PC-3 (cell line): ENCODE measurements around the gene GSG1L. TPM values are rescaled to one million over a fixed set of nuclear protein-coding genes. Genes with fewer than 3 reads are reported as not detected.

Source experiments
- ATAC-seq: fragments of 200-7000 bp; cut with Tn5 transposase; 2 replicates; pipeline ENCODE4 v1.9.1; 2020; ENCODE audit warnings: mild to moderate bottlenecking, moderate library complexity
- BruUV-seq: library from RNA; stranded (reverse); fragments of 400-500 nt; replicated peaks from 2 replicates; lab custom pipeline; 2021; lab: Mats Ljungman, UMichigan
- CTCF ChIA-PET: fragments of 300-600 bp; sonication (Branson Sonifier 250); formaldehyde crosslinking; loops from one replicate; lab custom pipeline; 2022; ENCODE audit warnings: antibody characterized with exemption; lab: Charles Lee
- POLR2A ChIA-PET: fragments of 300-600 bp; sonication (Branson Sonifier 250); formaldehyde crosslinking; loops from one replicate; lab custom pipeline; 2022; ENCODE audit warnings: antibody characterized with exemption; ENCODE audit not compliant: unreplicated experiment; lab: Charles Lee
- DNase-seq: peaks from one replicate; pipeline ENCODE4 v3.0.0-alpha.2; 2015
- H2AFZ ChIP-seq: fragments of 300-600 bp; sonication (generic); 2 replicates; pipeline ENCODE4 v1.6.0; 2016; ENCODE audit warnings: antibody characterized with exemption, low read length
- H3F3A ChIP-seq: fragments of 300-600 bp; sonication (generic); one replicate; pipeline ENCODE4 v1.6.0; 2017; ENCODE audit warnings: antibody characterized with exemption, low read length, control low read depth, mild to moderate bottlenecking; ENCODE audit not compliant: unreplicated experiment
- H3K27ac ChIP-seq: fragments of 300-600 bp; sonication (generic); 2 replicates; pipeline ENCODE4 v1.5.1; 2016; ENCODE audit warnings: mild to moderate bottlenecking, low read length
- H3K27me3 ChIP-seq: fragments of 300-600 bp; sonication (generic); 2 replicates; pipeline ENCODE4 v1.6.1; 2016; ENCODE audit warnings: low read length, mixed read lengths
- H3K36me3 ChIP-seq: fragments of 300-600 bp; sonication (generic); 2 replicates; pipeline ENCODE4 v1.6.1; 2016; ENCODE audit warnings: low read depth, mixed run types, low read length, mixed read lengths
- H3K4me1 ChIP-seq: fragments of 300-600 bp; sonication (generic); 2 replicates; pipeline ENCODE4 v1.5.1; 2016; ENCODE audit warnings: low read length; ENCODE audit not compliant: insufficient read depth
- H3K4me2 ChIP-seq: fragments of 300-600 bp; sonication (generic); 2 replicates; pipeline ENCODE4 v1.6.0; 2016; ENCODE audit warnings: low read length
- H3K4me3 ChIP-seq: fragments of 300-600 bp; sonication (generic); 2 replicates; pipeline ENCODE4 v1.5.1; 2016; ENCODE audit warnings: mild to moderate bottlenecking, low read length, mixed read lengths
- H3K79me2 ChIP-seq: fragments of 300-600 bp; sonication (generic); 2 replicates; pipeline ENCODE4 v1.6.1; 2017; ENCODE audit warnings: low read length, mixed read lengths
- H3K9ac ChIP-seq: fragments of 300-600 bp; sonication (generic); 2 replicates; pipeline ENCODE4 v1.6.0; 2016; ENCODE audit warnings: mild to moderate bottlenecking, low read length
- H3K9me2 ChIP-seq: fragments of 300-600 bp; sonication (generic); replicated peaks from 2 replicates; pipeline ENCODE4 v1.6.1; 2016; ENCODE audit warnings: mixed run types, low read length, mixed read lengths
- H3K9me3 ChIP-seq: fragments of 300-600 bp; sonication (generic); 2 replicates; pipeline ENCODE4 v1.6.1; 2016; ENCODE audit warnings: low read length, mixed read lengths
- H4K20me1 ChIP-seq: fragments of 300-600 bp; sonication (generic); 2 replicates; pipeline ENCODE4 v1.6.1; 2016; ENCODE audit warnings: low read length, mixed read lengths
- EZH2 ChIP-seq: fragments of 300-600 bp; sonication (generic); IDR thresholded peaks from one replicate; pipeline ENCODE4 v1.6.1; 2017; ENCODE audit warnings: antibody characterized with exemption, mild to moderate bottlenecking, low read length; ENCODE audit not compliant: unreplicated experiment
- EZH2phosphoT487 ChIP-seq: fragments of 300-600 bp; sonication (generic); IDR thresholded peaks from 2 replicates; pipeline ENCODE4 v1.6.1; 2018; ENCODE audit warnings: mild to moderate bottlenecking, antibody characterized with exemption, low read length, borderline replicate concordance
- intact Hi-C: fragments of 100-400 bp; cut with micrococcal nuclease; formaldehyde crosslinking; loops from 2 replicates; pipeline ENCODE4 v1.9.0; 2023
- total RNA-seq: library from RNA; depleted of rRNA; stranded (reverse); fragments of >200 nt; gene quantifications from 2 replicates; pipeline ENCODE4 v1.2.3, GENCODE V29; 2014
- TF ChIP-seq, protein P1 (sequence below): fragments of 300-600 bp; sonication (generic); conservative IDR thresholded peaks from 2 replicates; pipeline ENCODE4 v1.5.1; 2017; ENCODE audit warnings: antibody characterized with exemption, low read depth, mild to moderate bottlenecking, low read length

Gene GSG1L
- total RNA-seq, 1 experiment from 2014 or later = not detected

DNA sequence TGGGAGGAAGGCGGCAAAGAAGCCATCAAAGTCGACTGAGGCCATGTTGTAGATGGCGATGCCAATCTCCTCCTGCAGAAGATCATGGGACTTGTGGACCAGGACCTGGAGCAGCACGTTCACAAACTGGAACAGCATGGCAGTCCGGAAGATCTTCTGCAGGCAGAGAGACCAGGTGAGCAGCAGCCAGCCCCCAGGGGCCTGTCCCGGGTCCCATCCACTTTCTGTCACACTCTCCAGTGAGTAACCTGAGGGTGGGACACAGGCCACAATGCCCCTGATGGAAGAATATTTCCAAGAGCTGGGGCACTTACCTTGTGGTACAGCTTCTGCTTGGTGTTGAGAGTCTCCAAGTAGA is 38.0 kb upstream of the GSG1L start:
- no peak overlapping the region for H3K9ac ChIP-seq
- ChIA-PET CTCF (no interaction called here), POLR2A (no interaction called here)
- no peak overlapping the region for H2AFZ ChIP-seq
- intact Hi-C loops = no loop called here
- no TSS peak for BruUV-seq
- no peak overlapping the region for H3K27ac ChIP-seq
- DNase-seq (no peak), ATAC-seq (no peak)
- H3K9me3 ChIP-seq = no peaks in the 10 kb centered on the region
- H4K20me1 ChIP-seq = no peaks in the 10 kb centered on the region
- H3K36me3 ChIP-seq = peaks cover 37% of the 10 kb centered on the region
- H3K4me1 ChIP-seq = no peaks in the 10 kb centered on the region
- H3K4me2 ChIP-seq = no peak overlapping the region
- H3F3A ChIP-seq = no peaks in the 10 kb centered on the region
- no peaks in the 10 kb centered on the region for H3K9me2 ChIP-seq
- H3K4me3 ChIP-seq = no peak overlapping the region
- no peaks in the 10 kb centered on the region for H3K79me2 ChIP-seq
- TF ChIP-seq, protein P1, sequence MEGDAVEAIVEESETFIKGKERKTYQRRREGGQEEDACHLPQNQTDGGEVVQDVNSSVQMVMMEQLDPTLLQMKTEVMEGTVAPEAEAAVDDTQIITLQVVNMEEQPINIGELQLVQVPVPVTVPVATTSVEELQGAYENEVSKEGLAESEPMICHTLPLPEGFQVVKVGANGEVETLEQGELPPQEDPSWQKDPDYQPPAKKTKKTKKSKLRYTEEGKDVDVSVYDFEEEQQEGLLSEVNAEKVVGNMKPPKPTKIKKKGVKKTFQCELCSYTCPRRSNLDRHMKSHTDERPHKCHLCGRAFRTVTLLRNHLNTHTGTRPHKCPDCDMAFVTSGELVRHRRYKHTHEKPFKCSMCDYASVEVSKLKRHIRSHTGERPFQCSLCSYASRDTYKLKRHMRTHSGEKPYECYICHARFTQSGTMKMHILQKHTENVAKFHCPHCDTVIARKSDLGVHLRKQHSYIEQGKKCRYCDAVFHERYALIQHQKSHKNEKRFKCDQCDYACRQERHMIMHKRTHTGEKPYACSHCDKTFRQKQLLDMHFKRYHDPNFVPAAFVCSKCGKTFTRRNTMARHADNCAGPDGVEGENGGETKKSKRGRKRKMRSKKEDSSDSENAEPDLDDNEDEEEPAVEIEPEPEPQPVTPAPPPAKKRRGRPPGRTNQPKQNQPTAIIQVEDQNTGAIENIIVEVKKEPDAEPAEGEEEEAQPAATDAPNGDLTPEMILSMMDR = no peak
- TF ChIP-seq EZH2phosphoT487 (no peak), EZH2 (no peak)
- H3K27me3 ChIP-seq = no peaks in the 10 kb centered on the region

DNA sequence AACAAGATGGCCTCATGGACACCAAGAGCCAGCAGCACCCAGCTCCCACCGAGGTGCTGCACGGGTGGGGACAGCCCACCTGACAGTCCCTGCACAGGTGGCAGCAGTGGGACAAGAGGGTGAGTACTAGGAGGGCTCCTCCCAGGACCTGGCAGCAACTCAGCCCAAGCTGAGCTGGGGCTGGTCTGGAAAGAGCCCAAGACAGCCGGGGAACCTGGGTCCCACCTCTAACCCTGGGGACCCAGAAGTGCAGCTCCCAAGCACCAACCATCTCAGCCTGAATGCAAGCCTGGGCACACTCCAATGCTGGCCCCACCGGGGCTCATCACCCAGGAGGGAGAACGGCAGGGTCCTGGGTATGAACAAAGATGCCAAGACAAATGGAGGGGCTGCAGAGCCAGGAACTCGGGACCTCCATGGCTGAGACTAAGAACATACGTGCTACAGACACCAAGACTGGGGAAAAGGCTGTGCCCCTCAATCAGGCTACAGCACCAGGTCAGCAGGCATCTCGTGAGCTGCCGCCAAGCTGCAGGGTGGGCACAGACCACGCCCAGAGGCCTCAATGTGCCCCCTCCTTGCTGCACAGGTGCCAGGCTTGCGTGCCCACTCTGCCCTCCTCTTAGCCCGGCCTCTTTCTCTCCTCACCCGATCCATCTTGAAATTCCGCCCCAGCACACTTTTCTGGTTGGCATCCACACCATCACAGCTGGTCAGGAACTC is 37.5 kb upstream of the GSG1L start:
- H3K9me2 ChIP-seq = no peaks in the 10 kb centered on the region
- no peaks in the 10 kb centered on the region for H3K79me2 ChIP-seq
- H3K27me3 ChIP-seq = no peaks in the 10 kb centered on the region
- no peak for ATAC-seq
- H3F3A ChIP-seq = no peaks in the 10 kb centered on the region
- BruUV-seq = no TSS peak
- H3K9ac ChIP-seq = no peak overlapping the region
- peaks cover 32% of the 10 kb centered on the region for H3K36me3 ChIP-seq
- H3K9me3 ChIP-seq = no peaks in the 10 kb centered on the region
- H3K4me2 ChIP-seq = no peak overlapping the region
- H4K20me1 ChIP-seq = no peaks in the 10 kb centered on the region
- ChIA-PET CTCF (no interaction called here), POLR2A (no interaction called here)
- no peak overlapping the region for H2AFZ ChIP-seq
- H3K4me3 ChIP-seq = no peak overlapping the region
- no peak overlapping the region for H3K27ac ChIP-seq
- intact Hi-C loops = no loop called here
- no peak for DNase-seq
- no peaks in the 10 kb centered on the region for H3K4me1 ChIP-seq
- TF ChIP-seq EZH2 = no peak
- no peak for TF ChIP-seq EZH2phosphoT487
- TF ChIP-seq, protein P1 = no peak
